Vagina (tissue), 2 donors: ENCODE results near the gene PCSK5. TPM values are rescaled to one million over a fixed set of nuclear protein-coding genes. Genes with fewer than 3 reads are reported as not detected.

ENCODE experiments used
- DNase-seq, 2 donors: peaks; one replicate each; pipeline ENCODE4 v3.0.0-alpha.2; 2017; ENCODE audit errors: extremely low spot score in 2 of 2
- H3K27ac ChIP-seq: fragments of 200-600 bp; sonication (generic); one replicate; pipeline ENCODE4 v1.5.1; 2019
- H3K27me3 ChIP-seq: fragments of 200-600 bp; sonication (generic); one replicate; pipeline ENCODE4 v1.5.1; 2019
- H3K36me3 ChIP-seq, 2 donors: fragments of 200-600 bp; sonication (generic); one replicate each; pipeline ENCODE4 v1.5.1; 2017 to 2019
- H3K4me1 ChIP-seq: fragments of 200-600 bp; sonication (generic); one replicate; pipeline ENCODE4 v1.5.1; 2019
- H3K4me3 ChIP-seq, 2 donors: fragments of 200-600 bp; sonication (generic); 1 replicate in 1 of 2; 2 replicates in 1 of 2; pipeline ENCODE4 v1.5.1; 2016 to 2019
- H3K9me3 ChIP-seq: fragments of 200-600 bp; sonication (generic); one replicate; pipeline ENCODE4 v1.5.1; 2019
- CTCF ChIP-seq, 3 experiments: fragments of 450-650 bp in 2 of 3; fragments of 200-600 bp in 1 of 3; sonication (generic) in 1 of 3; IDR thresholded peaks; one replicate each; pipeline ENCODE4 v1.5.1; 2017 to 2019; ENCODE audit warnings: antibody characterized with exemption in 3 of 3, mild to moderate bottlenecking in 2 of 3, moderate library complexity in 2 of 3
- POLR2A ChIP-seq, 2 donors: fragments of 450-650 bp; IDR thresholded peaks; one replicate each; pipeline ENCODE4 v1.6.1; 2017; ENCODE audit warnings: antibody characterized with exemption in 2 of 2, mild to moderate bottlenecking in 2 of 2, moderate library complexity in 2 of 2
- POLR2AphosphoS5 ChIP-seq, 2 donors: sonication (generic); formaldehyde crosslinking; IDR thresholded peaks; one replicate each; pipeline ENCODE4 v1.9.0; 2017; ENCODE audit warnings: antibody characterized with exemption in 2 of 2, mild to moderate bottlenecking in 2 of 2, low read depth in 1 of 2; ENCODE audit not compliant: insufficient read depth in 1 of 2
- intact Hi-C: fragments of 100-400 bp; cut with DNase I; formaldehyde crosslinking; loops from one replicate; pipeline ENCODE4 v1.15.1; 2023
- total RNA-seq: library from RNA; depleted of rRNA; stranded (reverse); fragments of >200 nt; gene quantifications from one replicate; pipeline ENCODE4 v1.2.3, GENCODE V29; 2016

The PCSK5 gene
- total RNA-seq, 1 donor from 2014 or later: 22.6 TPM

- H3K27ac ChIP-seq: no peak overlapping the region
- H3K27me3 ChIP-seq: no peaks in the 10 kb centered on the region
- H3K9me3 ChIP-seq: no peaks in the 10 kb centered on the region
- DNase-seq: no peak
- no peaks in the 10 kb centered on the region for H3K4me1 ChIP-seq
- H3K4me3 ChIP-seq: no peak overlapping the region
- intact Hi-C loops: no loop called here
- no peaks in the 10 kb centered on the region for H3K36me3 ChIP-seq
- no peak for TF ChIP-seq POLR2AphosphoS5 (IDR thresholded peaks at IDR 0.05; ENCODE audit: insufficient read depth in 1 of 2, low read depth in 1 of 2)
- TF ChIP-seq POLR2A (IDR thresholded peaks at IDR 0.05): no peak
Measured at GRCh38 chr9:76247426-76247825, 357.0 kb downstream of the PCSK5 start.

- intact Hi-C loops: no loop called here
- Histone ChIP-seq H3K27me3 (no peaks in the 10 kb centered on the region), H3K27ac (no peak overlapping the region), H3K4me3 (no peak overlapping the region), H3K36me3 (no peaks in the 10 kb centered on the region), H3K9me3 (no peaks in the 10 kb centered on the region), H3K4me1 (no peaks in the 10 kb centered on the region)
- DNase-seq: no peak
- no peak for TF ChIP-seq POLR2AphosphoS5 (IDR thresholded peaks at IDR 0.05; ENCODE audit: insufficient read depth in 1 of 2, low read depth in 1 of 2)
- TF ChIP-seq CTCF (IDR thresholded peaks at IDR 0.05): no peak
Measured at GRCh38 chr9:76249309-76249708, 358.8 kb downstream of the PCSK5 start.

- DNase-seq: peak in 1 of 2 donors; percentile 93
- Histone ChIP-seq H3K9me3 (no peaks in the 10 kb centered on the region), H3K4me1 (peaks cover 19% of the 10 kb centered on the region), H3K4me3 (peak overlapping the region in 1 of 2 donors; percentile 3), H3K27me3 (no peaks in the 10 kb centered on the region), H3K27ac (peak overlapping the region; percentile 53), H3K36me3 (no peaks in the 10 kb centered on the region)
- intact Hi-C loops: no loop called here
- peak in 1 of 2 donors; percentile 80 for TF ChIP-seq POLR2AphosphoS5 (IDR thresholded peaks at IDR 0.05; ENCODE audit: insufficient read depth in 1 of 2, low read depth in 1 of 2)
- no peak for TF ChIP-seq CTCF (IDR thresholded peaks at IDR 0.05)
Measured at GRCh38 chr9:76255781-76256455, 365.4 kb downstream of the PCSK5 start.

GRCh38 chr9:76257311-76257710, 366.8 kb downstream of the PCSK5 start:
- no peak overlapping the region for H3K4me3 ChIP-seq
- H3K9me3 ChIP-seq: no peaks in the 10 kb centered on the region
- H3K36me3 ChIP-seq: no peaks in the 10 kb centered on the region
- intact Hi-C loops: no loop called here
- no peak overlapping the region for H3K27ac ChIP-seq
- H3K4me1 ChIP-seq: peaks cover 19% of the 10 kb centered on the region
- DNase-seq: no peak
- TF ChIP-seq POLR2AphosphoS5 (IDR thresholded peaks at IDR 0.05; ENCODE audit: insufficient read depth in 1 of 2, low read depth in 1 of 2) (no peak), POLR2A (IDR thresholded peaks at IDR 0.05) (no peak), CTCF (IDR thresholded peaks at IDR 0.05) (no peak)
- H3K27me3 ChIP-seq: no peaks in the 10 kb centered on the region

GRCh38 chr9:76266649-76267283, 376.3 kb downstream of the PCSK5 start:
- TF ChIP-seq POLR2A (IDR thresholded peaks at IDR 0.05) (no peak), CTCF (IDR thresholded peaks at IDR 0.05) (no peak), POLR2AphosphoS5 (IDR thresholded peaks at IDR 0.05; ENCODE audit: insufficient read depth in 1 of 2, low read depth in 1 of 2) (no peak)
- no peaks in the 10 kb centered on the region for H3K36me3 ChIP-seq
- no peaks in the 10 kb centered on the region for H3K27me3 ChIP-seq
- intact Hi-C loops: no loop called here
- H3K4me1 ChIP-seq: no peaks in the 10 kb centered on the region
- no peak overlapping the region for H3K27ac ChIP-seq
- DNase-seq: no peak
- H3K4me3 ChIP-seq: no peak overlapping the region
- H3K9me3 ChIP-seq: no peaks in the 10 kb centered on the region
